ENCODE measurements around the gene C10orf95. TPM values are rescaled to one million over a fixed set of nuclear protein-coding genes. Genes with fewer than 3 reads are reported as not detected.

The C10orf95 gene
- total RNA-seq, 1 donor from 2014 or later: 0.20 TPM

- peaks cover 17% of the 10 kb centered on the region for H3K4me1 Mint-ChIP-seq (ENCODE audit: low read depth, unreplicated experiment)
- H3K27me3 Mint-ChIP-seq (ENCODE audit: low read depth, unreplicated experiment): no peaks in the 10 kb centered on the region
- H3K27me3 ChIP-seq (ENCODE audit: insufficient read depth, low read length): no peaks in the 10 kb centered on the region
- H3K4me3 Mint-ChIP-seq (ENCODE audit: unreplicated experiment): no peak overlapping the region
- no peak overlapping the region for H3K4me2 ChIP-seq (ENCODE audit: low read length)
- H3K4me3 ChIP-seq (ENCODE audit: insufficient read depth, low read depth, low read length): no peak overlapping the region
- no peak overlapping the region for H3K9ac ChIP-seq (ENCODE audit: low read length)
- no peaks in the 10 kb centered on the region for H3K9me3 Mint-ChIP-seq (ENCODE audit: unreplicated experiment)
- no peaks in the 10 kb centered on the region for H3K4me1 ChIP-seq (ENCODE audit: insufficient read depth, low read length)
- H3K36me3 ChIP-seq (ENCODE audit: insufficient read depth, low read length): peaks cover 3% of the 10 kb centered on the region
- H3K9me3 ChIP-seq (ENCODE audit: insufficient read depth, low read depth, low read length): no peaks in the 10 kb centered on the region
- H3K36me3 Mint-ChIP-seq (ENCODE audit: low read depth, unreplicated experiment): peaks cover under 1% of the 10 kb centered on the region
- H2AFZ ChIP-seq (ENCODE audit: low read depth, low read length): no peak overlapping the region
- DNase-seq (ENCODE audit: low read depth) (no peak), FAIRE-seq (no peak)
- no peak overlapping the region for H3K27ac Mint-ChIP-seq (ENCODE audit: unreplicated experiment)
- peaks cover 91% of the 10 kb centered on the region for H3K79me2 ChIP-seq (ENCODE audit: insufficient read depth, low read length)
- peaks cover 86% of the 10 kb centered on the region for H4K20me1 ChIP-seq (ENCODE audit: insufficient read depth, low read length)
- TF ChIP-seq CTCF (IDR thresholded peaks at IDR 0.05; ENCODE audit: insufficient read depth, low read depth, low read length) (no peak), EZH2 (IDR thresholded peaks at IDR 0.05; ENCODE audit: insufficient read depth, low read length) (no peak)
- no peak overlapping the region for H3K27ac ChIP-seq (ENCODE audit: low read depth, low read length)
These were observed 46.2 kb upstream of the C10orf95 start for GRCh38 chr10:102497545-102497944.

DNA sequence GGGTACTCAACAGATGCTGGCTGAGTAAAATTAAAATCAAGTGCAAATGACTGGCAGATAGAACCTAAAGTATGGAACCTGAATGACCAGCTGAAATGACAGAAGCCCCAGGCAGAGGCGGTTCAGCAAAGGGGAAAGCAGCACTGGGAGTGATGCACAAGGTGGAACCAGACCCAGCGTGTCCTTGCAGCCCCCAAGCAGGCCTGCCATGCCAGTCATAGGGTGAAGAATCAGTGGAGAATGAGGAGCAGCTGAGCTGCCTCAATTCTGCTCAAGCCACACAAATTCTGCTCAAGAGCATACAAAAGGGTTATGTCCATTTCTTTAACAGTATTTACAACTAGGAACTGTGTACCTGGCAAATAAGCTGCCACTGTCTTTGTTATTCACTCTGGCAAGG lies 42.4 kb upstream of the C10orf95 start:
- FAIRE-seq (no peak), DNase-seq (ENCODE audit: low read depth) (no peak)
- peaks cover 86% of the 10 kb centered on the region for H3K79me2 ChIP-seq (ENCODE audit: insufficient read depth, low read length)
- Mint-ChIP-seq H3K9me3 (ENCODE audit: unreplicated experiment) (no peaks in the 10 kb centered on the region), H3K36me3 (ENCODE audit: low read depth, unreplicated experiment) (peaks cover 6% of the 10 kb centered on the region), H3K27me3 (ENCODE audit: low read depth, unreplicated experiment) (no peaks in the 10 kb centered on the region), H3K4me1 (ENCODE audit: low read depth, unreplicated experiment) (peaks cover 21% of the 10 kb centered on the region), H3K4me3 (ENCODE audit: unreplicated experiment) (no peak overlapping the region), H3K27ac (ENCODE audit: unreplicated experiment) (no peak overlapping the region)
- no peak overlapping the region for H3K4me3 ChIP-seq (ENCODE audit: insufficient read depth, low read depth, low read length)
- no peaks in the 10 kb centered on the region for H3K27me3 ChIP-seq (ENCODE audit: insufficient read depth, low read length)
- no peak for TF ChIP-seq CTCF (IDR thresholded peaks at IDR 0.05; ENCODE audit: insufficient read depth, low read depth, low read length)
- TF ChIP-seq EZH2 (IDR thresholded peaks at IDR 0.05; ENCODE audit: insufficient read depth, low read length): no peak
- peaks cover 90% of the 10 kb centered on the region for H4K20me1 ChIP-seq (ENCODE audit: insufficient read depth, low read length)
- no peak overlapping the region for H3K9ac ChIP-seq (ENCODE audit: low read length)
- no peaks in the 10 kb centered on the region for H3K9me3 ChIP-seq (ENCODE audit: insufficient read depth, low read depth, low read length)
- no peaks in the 10 kb centered on the region for H3K4me1 ChIP-seq (ENCODE audit: insufficient read depth, low read length)
- H2AFZ ChIP-seq (ENCODE audit: low read depth, low read length): no peak overlapping the region
- H3K27ac ChIP-seq (ENCODE audit: low read depth, low read length): no peak overlapping the region
- H3K4me2 ChIP-seq (ENCODE audit: low read length): no peak overlapping the region
- H3K36me3 ChIP-seq (ENCODE audit: insufficient read depth, low read length): peaks cover 14% of the 10 kb centered on the region

GRCh38 chr10:102492983-102493382 lies 41.6 kb upstream of the C10orf95 start:
- no peak for FAIRE-seq
- Histone ChIP-seq H4K20me1 (ENCODE audit: insufficient read depth, low read length) (peaks cover 90% of the 10 kb centered on the region), H2AFZ (ENCODE audit: low read depth, low read length) (no peak overlapping the region), H3K79me2 (ENCODE audit: insufficient read depth, low read length) (peaks cover 84% of the 10 kb centered on the region), H3K4me1 (ENCODE audit: insufficient read depth, low read length) (no peaks in the 10 kb centered on the region), H3K9ac (ENCODE audit: low read length) (no peak overlapping the region), H3K4me2 (ENCODE audit: low read length) (no peak overlapping the region), H3K9me3 (ENCODE audit: insufficient read depth, low read depth, low read length) (no peaks in the 10 kb centered on the region), H3K27ac (ENCODE audit: low read depth, low read length) (no peak overlapping the region), H3K36me3 (ENCODE audit: insufficient read depth, low read length) (peaks cover 22% of the 10 kb centered on the region), H3K4me3 (ENCODE audit: insufficient read depth, low read depth, low read length) (no peak overlapping the region), H3K27me3 (ENCODE audit: insufficient read depth, low read length) (no peaks in the 10 kb centered on the region)
- Mint-ChIP-seq H3K9me3 (ENCODE audit: unreplicated experiment) (no peaks in the 10 kb centered on the region), H3K4me1 (ENCODE audit: low read depth, unreplicated experiment) (peaks cover 21% of the 10 kb centered on the region), H3K27ac (ENCODE audit: unreplicated experiment) (no peak overlapping the region), H3K36me3 (ENCODE audit: low read depth, unreplicated experiment) (peaks cover 6% of the 10 kb centered on the region), H3K4me3 (ENCODE audit: unreplicated experiment) (no peak overlapping the region), H3K27me3 (ENCODE audit: low read depth, unreplicated experiment) (no peaks in the 10 kb centered on the region)
- no peak for DNase-seq (ENCODE audit: low read depth)
- TF ChIP-seq CTCF (IDR thresholded peaks at IDR 0.05; ENCODE audit: insufficient read depth, low read depth, low read length): no peak
